GM12878 (cell line): ENCODE results near the gene SVIL. TPM values are rescaled to one million over a fixed set of nuclear protein-coding genes. Genes with fewer than 3 reads are reported as not detected.

Experiments
- ATAC-seq: fragments of 200-7000 bp; cut with Tn5 transposase; 3 replicates; pipeline ENCODE4 v1.9.1; 2020; ENCODE audit warnings: mild to moderate bottlenecking, moderate library complexity
- BruUV-seq: library from RNA; stranded (reverse); fragments of 400-500 nt; replicated peaks from 2 replicates; lab custom pipeline; 2021; lab: Mats Ljungman, UMichigan
- CTCF ChIA-PET: fragments of 300-600 bp; sonication (Branson Sonifier 250); formaldehyde crosslinking; extraction: SDS; loops from one replicate; lab custom pipeline; 2021; ENCODE audit warnings: inconsistent platforms; lab: Yijun Ruan, JAX
- POLR2A ChIA-PET: fragments of 350-600 bp; formaldehyde crosslinking; extraction: SDS; loops from one replicate; lab custom pipeline; 2021; ENCODE audit warnings: inconsistent platforms; lab: Charles Lee
- RAD21 ChIA-PET: fragments of 300-600 bp; sonication (Branson Sonifier 250); formaldehyde crosslinking; loops from one replicate; lab custom pipeline; 2023; ENCODE audit warnings: antibody characterized with exemption; ENCODE audit not compliant: unreplicated experiment; lab: Charles Lee
- SMC1A ChIA-PET: fragments of 300-600 bp; sonication (Branson Sonifier 250); formaldehyde crosslinking; loops from one replicate; lab custom pipeline; 2023; ENCODE audit not compliant: unreplicated experiment, uncharacterized antibody; lab: Charles Lee
- DNase-seq: peaks from one replicate; pipeline ENCODE4 v3.0.0-alpha.2; 2011; ENCODE audit warnings: low read depth, low spot score
- FAIRE-seq: peaks from 3 replicates; lab custom pipeline; 2011; peaks lifted over from hg19 to GRCh38; lab: Jason Lieb, UNC
- H2AFZ ChIP-seq: 2 replicates; pipeline ENCODE4 v1.6.0; 2011; ENCODE audit warnings: low read depth, low read length, control low read depth; ENCODE audit not compliant: control insufficient read depth
- H3K27ac ChIP-seq: 2 replicates; pipeline ENCODE4 v1.5.1; 2011; ENCODE audit warnings: control low read depth; ENCODE audit not compliant: control insufficient read depth, insufficient read depth
- H3K27me3 ChIP-seq, 2 experiments: replicated peaks in 1 of 2; 2 replicates each; pipeline versions ENCODE4 v1.6.0 to v1.6.1; 2011; ENCODE audit warnings: low read length in 1 of 2; ENCODE audit not compliant: control insufficient read depth in 2 of 2, insufficient read depth in 2 of 2
- H3K36me3 ChIP-seq, 2 experiments: 2 replicates each; pipeline ENCODE4 v1.5.1; 2011; ENCODE audit warnings: low read length in 1 of 2; ENCODE audit not compliant: control insufficient read depth in 2 of 2, insufficient read depth in 2 of 2
- H3K4me1 ChIP-seq: 2 replicates; pipeline ENCODE4 v1.6.1; 2011; ENCODE audit warnings: mild to moderate bottlenecking, low read length, moderate library complexity, mixed read lengths; ENCODE audit not compliant: control insufficient read depth, insufficient read depth
- H3K4me2 ChIP-seq: 2 replicates; pipeline ENCODE4 v1.6.0; 2011; ENCODE audit warnings: control low read depth; ENCODE audit not compliant: control insufficient read depth, insufficient read depth
- H3K4me3 ChIP-seq: fragments of 200-600 bp; sonication (generic); 2 replicates; pipeline ENCODE4 v1.5.1; 2016
- H3K79me2 ChIP-seq: 2 replicates; pipeline ENCODE4 v1.6.0; 2011; ENCODE audit warnings: low read length; ENCODE audit not compliant: control insufficient read depth, insufficient read depth
- H3K9ac ChIP-seq: 2 replicates; pipeline ENCODE4 v1.8.0; 2011; ENCODE audit warnings: low read length, control low read depth, mixed read lengths; ENCODE audit not compliant: control insufficient read depth, insufficient read depth
- H3K9me3 ChIP-seq: replicated peaks from 3 replicates; pipeline ENCODE4 v1.5.1; 2011; ENCODE audit warnings: mild to moderate bottlenecking, low read length; ENCODE audit not compliant: control insufficient read depth, insufficient read depth
- H4K20me1 ChIP-seq: 2 replicates; pipeline ENCODE4 v1.6.0; 2011; ENCODE audit not compliant: control insufficient read depth, insufficient read depth
- BHLHE40 ChIP-seq, 2 experiments: fragments of 450-650 bp in 1 of 2; IDR thresholded peaks; 2 replicates each; pipeline ENCODE4 v1.6.1; 2011 to 2017; ENCODE audit warnings: low read depth in 2 of 2, borderline replicate concordance in 1 of 2, improper control_type of control experiment in 1 of 2, low read length in 1 of 2, mild to moderate bottlenecking in 1 of 2
- CBX5 ChIP-seq: sonication (generic); IDR thresholded peaks from 2 replicates; pipeline ENCODE4 v1.6.1; 2016; ENCODE audit warnings: low read depth, moderate library complexity, mild to moderate bottlenecking, inconsistent platforms
- E2F4 ChIP-seq: IDR thresholded peaks from 2 replicates; pipeline ENCODE4 v1.6.1; 2012; ENCODE audit warnings: low read depth, low read length, improper control_type of control experiment
- IKZF2 ChIP-seq, 2 experiments: fragments of 450-650 bp; IDR thresholded peaks; 2 replicates each; pipeline ENCODE4 v1.6.1; 2017; ENCODE audit warnings: mild to moderate bottlenecking in 2 of 2, moderate library complexity in 2 of 2
- IRF4 ChIP-seq: IDR thresholded peaks from 2 replicates; pipeline ENCODE4 v1.6.1; 2011; ENCODE audit warnings: low read depth, low read length
- MXI1 ChIP-seq: fragments of 150-350 bp; IDR thresholded peaks from 2 replicates; pipeline ENCODE4 v1.6.1; 2011; ENCODE audit warnings: low read depth, mild to moderate bottlenecking, inconsistent platforms, low read length, improper control_type of control experiment
- PML ChIP-seq: IDR thresholded peaks from 2 replicates; pipeline ENCODE4 v1.6.1; 2012; ENCODE audit warnings: low read length, inconsistent platforms
- TARDBP ChIP-seq: IDR thresholded peaks from 2 replicates; pipeline ENCODE4 v1.6.1; 2016; ENCODE audit warnings: borderline replicate concordance
- ZBTB33 ChIP-seq: fragments of 450-650 bp; IDR thresholded peaks from 2 replicates; pipeline ENCODE4 v1.6.1; 2017; ENCODE audit warnings: mild to moderate bottlenecking
- ZNF207 ChIP-seq: fragments of 450-650 bp; IDR thresholded peaks from 2 replicates; pipeline ENCODE4 v1.6.1; 2014; ENCODE audit warnings: antibody characterized with exemption, mild to moderate bottlenecking, borderline replicate concordance
- ZNF274 ChIP-seq: IDR thresholded peaks from one replicate; pipeline ENCODE4 v1.8.0; 2011; ENCODE audit not compliant: insufficient read length, insufficient read depth
- ZNF384 ChIP-seq: IDR thresholded peaks from 2 replicates; pipeline ENCODE4 v1.6.1; 2012; ENCODE audit warnings: low read depth, mild to moderate bottlenecking, low read length, improper control_type of control experiment, borderline replicate concordance
- WGBS: methylation state at CpG from one replicate; pipeline ENCODE4 v1.1.6; 2016; ENCODE audit warnings: low lambda C conversion rate; ENCODE audit not compliant: insufficient replicate concordance, insufficient coverage; ENCODE audit errors: missing lambda C conversion rate; 5-methylcytosine and 5-hydroxymethylcytosine counted together
- in situ Hi-C: fragments of 300-500 bp; cut with MboI; formaldehyde crosslinking; loops from 9 replicates; pipeline ENCODE4 v1.14.3; 2018; ENCODE audit warnings: mixed read lengths
- intact Hi-C: fragments of 100-400 bp; cut with micrococcal nuclease; formaldehyde crosslinking; loops from one replicate; pipeline ENCODE4 v1.14.2; 2022; ENCODE audit not compliant: unreplicated experiment
- polyA plus RNA-seq, 11 experiments: library from polyadenylated mRNA; depleted of rRNA in 4 of 11; unstranded in 6 of 11; stranded (reverse) in 5 of 11; fragments of >200 nt; fragmentation: Nextera tagmentation in 4 of 11; fragmentation: Illumina TruSeq in 1 of 11; extraction: Ambion mirVana in 4 of 11; extraction: Trizol in 1 of 11; gene quantifications; 1 replicate in 1 of 11; 2 replicates in 10 of 11; pipeline versions ENCODE4 v1.2.1 to v1.2.3, GENCODE V29; 2011 to 2016; ENCODE audit warnings: inconsistent platforms in 2 of 11, missing spikeins in 2 of 11, low read depth in 1 of 11
- total RNA-seq, 4 experiments: library from RNA; depleted of rRNA in 3 of 4; stranded (reverse); fragments of >200 nt in 3 of 4; fragmentation: Illumina TruSeq in 1 of 4; extraction: Trizol in 1 of 4; gene quantifications; 2 replicates each; pipeline versions ENCODE4 v1.2.1 to v1.2.3, GENCODE V29; 2013 to 2021
- TF ChIP-seq, protein P1 (sequence below): fragments of 450-650 bp; IDR thresholded peaks from 2 replicates; pipeline ENCODE4 v1.6.1; 2017; ENCODE audit warnings: low read depth, mild to moderate bottlenecking, moderate library complexity
- TF ChIP-seq, protein P2 (sequence below): fragments of 450-650 bp; IDR thresholded peaks from 2 replicates; pipeline ENCODE4 v1.6.1; 2016; ENCODE audit warnings: mild to moderate bottlenecking

Gene SVIL
- total and polyA plus RNA-seq, 10 of the 15 experiments (the other 5 are each of a cell fraction or from before 2014, with no cell fraction given), result 0.22 to 1.9 (median 0.87) TPM

DNA sequence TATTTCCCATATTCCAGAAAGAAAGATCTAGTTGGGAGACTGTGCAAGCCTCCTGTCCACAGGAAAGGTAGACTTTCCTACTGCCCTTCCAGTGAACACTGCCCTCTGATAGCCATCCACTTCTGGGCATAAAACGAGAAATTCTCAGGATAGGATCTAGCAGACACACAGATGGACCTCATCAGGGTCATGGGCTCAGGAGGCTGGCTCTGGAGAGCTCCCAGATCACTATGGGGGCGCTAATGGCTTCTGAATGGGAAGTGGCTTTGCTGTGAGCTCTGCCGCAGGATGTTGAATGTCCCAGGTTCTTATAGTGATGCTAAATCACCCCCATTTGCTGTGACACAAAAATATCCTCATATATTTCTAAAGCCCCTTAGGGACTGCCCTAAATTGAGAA, 77.1 kb downstream of the SVIL start:
- ATAC-seq (no peak), DNase-seq (no peak), FAIRE-seq (no peak)
- H3K4me1 ChIP-seq, result no peaks in the 10 kb centered on the region
- RAD21 ChIA-PET, result no interaction called here
- SMC1A ChIA-PET, result no interaction called here
- BruUV-seq, result no TSS peak
- H3K9me3 ChIP-seq, result no peaks in the 10 kb centered on the region; the same call in 2 of the 3 replicates
- H4K20me1 ChIP-seq, result no peaks in the 10 kb centered on the region
- 33% methylated on average over 3 of the region's 3 CpGs for WGBS
- H3K4me3 ChIP-seq, result no peak overlapping the region
- H3K36me3 ChIP-seq, result no peaks in the 10 kb centered on the region
- TF ChIP-seq PML (no peak), ZNF274 (no peak), IRF4 (no peak), ZNF384 (no peak), ZBTB33 (no peak), ZNF207 (no peak), CBX5 (no peak), BHLHE40 (IDR thresholded peaks at IDR 0.05; ENCODE audit: borderline replicate concordance in 1 of 2, low read depth in 2 of 2, low read length in 1 of 2) (no peak), TARDBP (no peak), IKZF2 (IDR thresholded peaks at IDR 0.05) (no peak), E2F4 (no peak), MXI1 (no peak)
- TF ChIP-seq, protein P1, sequence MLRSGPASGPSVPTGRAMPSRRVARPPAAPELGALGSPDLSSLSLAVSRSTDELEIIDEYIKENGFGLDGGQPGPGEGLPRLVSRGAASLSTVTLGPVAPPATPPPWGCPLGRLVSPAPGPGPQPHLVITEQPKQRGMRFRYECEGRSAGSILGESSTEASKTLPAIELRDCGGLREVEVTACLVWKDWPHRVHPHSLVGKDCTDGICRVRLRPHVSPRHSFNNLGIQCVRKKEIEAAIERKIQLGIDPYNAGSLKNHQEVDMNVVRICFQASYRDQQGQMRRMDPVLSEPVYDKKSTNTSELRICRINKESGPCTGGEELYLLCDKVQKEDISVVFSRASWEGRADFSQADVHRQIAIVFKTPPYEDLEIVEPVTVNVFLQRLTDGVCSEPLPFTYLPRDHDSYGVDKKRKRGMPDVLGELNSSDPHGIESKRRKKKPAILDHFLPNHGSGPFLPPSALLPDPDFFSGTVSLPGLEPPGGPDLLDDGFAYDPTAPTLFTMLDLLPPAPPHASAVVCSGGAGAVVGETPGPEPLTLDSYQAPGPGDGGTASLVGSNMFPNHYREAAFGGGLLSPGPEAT, result no peak
- TF ChIP-seq, protein P2, sequence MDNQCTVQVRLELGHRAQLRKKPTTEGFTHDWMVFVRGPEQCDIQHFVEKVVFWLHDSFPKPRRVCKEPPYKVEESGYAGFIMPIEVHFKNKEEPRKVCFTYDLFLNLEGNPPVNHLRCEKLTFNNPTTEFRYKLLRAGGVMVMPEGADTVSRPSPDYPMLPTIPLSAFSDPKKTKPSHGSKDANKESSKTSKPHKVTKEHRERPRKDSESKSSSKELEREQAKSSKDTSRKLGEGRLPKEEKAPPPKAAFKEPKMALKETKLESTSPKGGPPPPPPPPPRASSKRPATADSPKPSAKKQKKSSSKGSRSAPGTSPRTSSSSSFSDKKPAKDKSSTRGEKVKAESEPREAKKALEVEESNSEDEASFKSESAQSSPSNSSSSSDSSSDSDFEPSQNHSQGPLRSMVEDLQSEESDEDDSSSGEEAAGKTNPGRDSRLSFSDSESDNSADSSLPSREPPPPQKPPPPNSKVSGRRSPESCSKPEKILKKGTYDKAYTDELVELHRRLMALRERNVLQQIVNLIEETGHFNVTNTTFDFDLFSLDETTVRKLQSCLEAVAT, result no peak
- no peaks in the 10 kb centered on the region for H3K79me2 ChIP-seq
- CTCF ChIA-PET, result interaction anchor here (1.4 kb wide), 1 partner anchor 23 kb away, joined by 3 read pairs; no protein-coding TSS in a partner anchor
- no peak overlapping the region for H2AFZ ChIP-seq
- in situ Hi-C loops, result no loop called here
- intact Hi-C loops, result no loop called here
- no peak overlapping the region for H3K4me2 ChIP-seq
- H3K27me3 ChIP-seq, result no peaks in the 10 kb centered on the region
- POLR2A ChIA-PET, result interaction anchor here (1.1 kb wide), 1 partner anchor 9 kb away, joined by 3 read pairs; no protein-coding TSS in a partner anchor
- no peak overlapping the region for H3K9ac ChIP-seq
- no peak overlapping the region for H3K27ac ChIP-seq
